Osteocyte (in vitro differentiated cells): ENCODE data around the gene SLC51A. TPM values are rescaled to one million over a fixed set of nuclear protein-coding genes. Genes with fewer than 3 reads are reported as not detected.
A peak's percentile ranks its signal among the peaks of the same experiment; 100 is the strongest.

Source experiments
- DNase-seq: peaks from one replicate; pipeline ENCODE4 v3.0.0; 2021; ENCODE audit warnings: mixed read lengths; ENCODE audit not compliant: unreplicated experiment; ENCODE audit errors: extremely low spot score
- H3K27ac Mint-ChIP-seq: one replicate; pipeline ENCODE4 v1.8.0; 2021; ENCODE audit warnings: mild to moderate bottlenecking, mixed read lengths; ENCODE audit not compliant: unreplicated experiment
- H3K27me3 Mint-ChIP-seq: one replicate; pipeline ENCODE4 v1.8.0; 2021; ENCODE audit warnings: mixed read lengths; ENCODE audit not compliant: unreplicated experiment
- H3K36me3 Mint-ChIP-seq: one replicate; pipeline ENCODE4 v1.8.0; 2021; ENCODE audit warnings: mixed read lengths; ENCODE audit not compliant: unreplicated experiment
- H3K4me1 Mint-ChIP-seq: one replicate; pipeline ENCODE4 v1.8.0; 2021; ENCODE audit warnings: mixed read lengths; ENCODE audit not compliant: unreplicated experiment
- H3K4me3 Mint-ChIP-seq: one replicate; pipeline ENCODE4 v1.8.0; 2021; ENCODE audit warnings: mild to moderate bottlenecking, moderate library complexity, mixed read lengths; ENCODE audit not compliant: unreplicated experiment
- H3K9me3 Mint-ChIP-seq: one replicate; pipeline ENCODE4 v1.8.0; 2021; ENCODE audit warnings: mixed read lengths; ENCODE audit not compliant: unreplicated experiment
- total RNA-seq: library from RNA; stranded (reverse); gene quantifications from 2 replicates; pipeline ENCODE4 v1.2.1, GENCODE V29; 2021
- TF ChIP-seq, protein P1 (sequence below): fragments of 200-600 bp; sonication (generic); IDR thresholded peaks from 2 replicates; pipeline ENCODE4 v1.5.0; 2021; ENCODE audit warnings: antibody characterized with exemption, mild to moderate bottlenecking, moderate library complexity

Gene SLC51A
- total RNA-seq, 1 donor from 2014 or later, result not detected

DNA sequence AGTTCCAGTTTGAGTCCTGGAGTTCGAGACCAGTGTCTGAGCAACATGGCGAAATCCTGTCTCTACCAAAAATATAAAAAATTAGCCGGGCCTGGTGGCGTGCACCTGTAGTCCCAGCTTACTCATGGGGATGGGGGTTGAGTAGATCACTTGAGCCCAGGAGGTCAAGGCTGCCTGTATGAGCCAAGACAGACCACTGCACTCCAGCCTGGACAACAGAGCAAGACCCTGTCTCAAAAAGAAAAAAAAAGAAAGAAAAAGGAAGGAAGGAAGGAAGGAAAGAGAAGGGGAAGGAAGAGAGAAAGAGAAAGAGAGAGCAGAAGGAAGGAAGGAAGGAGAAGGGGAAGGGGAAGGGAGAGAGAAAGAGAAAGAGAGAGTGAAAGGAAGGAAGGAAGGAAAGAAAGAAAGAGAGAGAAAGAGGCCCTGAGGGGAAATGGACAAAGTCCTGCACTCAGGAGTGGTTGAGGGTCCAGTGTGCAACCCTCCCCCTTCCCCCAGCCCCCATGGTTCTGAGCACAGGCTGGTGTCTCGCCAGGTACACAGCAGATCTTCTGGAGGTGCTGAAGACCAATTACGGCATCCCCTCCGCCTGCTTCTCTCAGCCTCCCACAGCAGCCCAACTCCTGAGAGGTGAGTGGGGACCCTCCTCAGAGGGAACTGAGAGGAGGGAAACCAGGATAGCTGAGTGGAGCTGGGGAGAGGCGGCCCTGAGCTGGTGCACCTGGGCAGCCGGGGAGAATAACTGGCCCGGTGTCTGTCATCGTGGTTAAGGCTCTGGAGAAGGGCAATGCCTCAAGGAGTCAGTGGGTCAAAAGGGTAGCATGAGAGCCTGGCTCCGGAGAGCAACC lies 1.2 kb downstream of the SLC51A start:
- Mint-ChIP-seq H3K4me1 (peaks cover 19% of the 10 kb centered on the region), H3K4me3 (peak overlapping the region; percentile 18), H3K9me3 (no peaks in the 10 kb centered on the region), H3K27ac (no peak overlapping the region), H3K27me3 (no peaks in the 10 kb centered on the region), H3K36me3 (no peaks in the 10 kb centered on the region)
- TF ChIP-seq, protein P1, sequence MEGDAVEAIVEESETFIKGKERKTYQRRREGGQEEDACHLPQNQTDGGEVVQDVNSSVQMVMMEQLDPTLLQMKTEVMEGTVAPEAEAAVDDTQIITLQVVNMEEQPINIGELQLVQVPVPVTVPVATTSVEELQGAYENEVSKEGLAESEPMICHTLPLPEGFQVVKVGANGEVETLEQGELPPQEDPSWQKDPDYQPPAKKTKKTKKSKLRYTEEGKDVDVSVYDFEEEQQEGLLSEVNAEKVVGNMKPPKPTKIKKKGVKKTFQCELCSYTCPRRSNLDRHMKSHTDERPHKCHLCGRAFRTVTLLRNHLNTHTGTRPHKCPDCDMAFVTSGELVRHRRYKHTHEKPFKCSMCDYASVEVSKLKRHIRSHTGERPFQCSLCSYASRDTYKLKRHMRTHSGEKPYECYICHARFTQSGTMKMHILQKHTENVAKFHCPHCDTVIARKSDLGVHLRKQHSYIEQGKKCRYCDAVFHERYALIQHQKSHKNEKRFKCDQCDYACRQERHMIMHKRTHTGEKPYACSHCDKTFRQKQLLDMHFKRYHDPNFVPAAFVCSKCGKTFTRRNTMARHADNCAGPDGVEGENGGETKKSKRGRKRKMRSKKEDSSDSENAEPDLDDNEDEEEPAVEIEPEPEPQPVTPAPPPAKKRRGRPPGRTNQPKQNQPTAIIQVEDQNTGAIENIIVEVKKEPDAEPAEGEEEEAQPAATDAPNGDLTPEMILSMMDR, result no peak
- DNase-seq, result no peak

DNA sequence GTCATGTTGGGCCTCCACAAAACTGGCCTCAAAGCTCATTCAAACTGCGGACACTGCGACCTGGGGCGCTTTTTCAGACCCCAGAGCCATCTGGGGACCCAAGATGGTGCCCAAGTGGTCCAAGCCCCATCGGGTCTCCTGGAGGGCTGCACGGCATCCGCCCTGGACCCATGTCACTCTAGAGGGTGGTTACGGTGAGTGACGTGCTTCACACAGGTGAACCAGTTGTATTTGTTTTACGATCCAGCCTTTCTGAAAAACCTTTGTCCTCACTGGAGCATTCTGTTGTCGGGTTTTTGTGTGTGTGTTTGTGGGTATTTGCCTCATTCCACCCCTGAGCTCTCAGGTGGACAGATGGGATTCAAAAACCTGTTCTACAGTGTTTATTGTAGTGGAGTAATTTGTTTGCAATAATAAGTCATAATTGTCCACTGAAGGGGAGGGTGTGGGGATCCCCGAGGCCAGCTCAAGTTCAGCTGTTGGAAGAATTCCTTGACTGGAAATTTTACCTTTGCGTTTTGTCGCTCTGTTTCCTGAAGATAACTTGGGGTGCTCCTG lies 1.9 kb downstream of the SLC51A start:
- Mint-ChIP-seq H3K27me3 (no peaks in the 10 kb centered on the region), H3K36me3 (no peaks in the 10 kb centered on the region), H3K4me3 (no peak overlapping the region), H3K4me1 (peaks cover 19% of the 10 kb centered on the region), H3K9me3 (no peaks in the 10 kb centered on the region), H3K27ac (no peak overlapping the region)
- TF ChIP-seq, protein P1, result no peak
- no peak for DNase-seq

DNA sequence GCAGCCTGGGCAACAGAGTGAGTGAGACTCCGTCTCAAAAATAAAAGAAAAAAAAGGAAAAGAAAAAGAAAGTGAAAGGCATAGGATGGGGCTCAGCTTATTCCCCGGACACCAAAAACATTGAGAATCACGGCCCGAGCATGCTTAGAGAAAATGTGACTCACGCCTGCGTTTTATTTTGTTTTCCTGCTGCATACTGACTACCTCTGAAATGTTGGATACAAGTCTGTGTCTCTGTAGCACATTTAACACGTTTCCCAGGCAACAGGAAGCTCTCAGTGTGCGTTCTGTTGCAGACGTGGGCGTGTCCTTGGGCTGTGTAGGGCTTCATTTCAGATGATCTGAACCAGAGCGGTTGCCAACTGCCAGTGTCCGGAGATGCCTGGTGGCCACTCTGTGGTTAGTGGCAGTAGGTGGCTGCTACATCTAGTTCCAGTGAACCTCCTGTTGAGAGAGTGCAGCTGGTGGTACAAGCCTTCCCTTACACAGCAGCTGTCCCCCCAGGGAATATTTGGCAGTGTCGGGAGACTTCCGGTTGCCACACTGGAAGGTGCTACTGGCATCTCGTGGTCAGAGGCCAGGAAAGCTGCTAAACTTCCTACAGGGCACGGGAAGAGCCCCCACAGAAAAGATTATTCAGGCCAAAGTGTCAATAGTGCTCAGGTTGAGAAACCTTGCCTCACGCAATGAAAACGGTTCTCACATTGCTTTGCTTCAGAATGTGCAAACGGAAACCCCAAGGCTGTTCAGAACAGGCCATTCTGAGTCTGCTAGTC lies 3.0 kb downstream of the SLC51A start:
- H3K4me3 Mint-ChIP-seq, result peak overlapping the region; percentile 60
- H3K4me1 Mint-ChIP-seq, result peaks cover 19% of the 10 kb centered on the region
- H3K27me3 Mint-ChIP-seq, result no peaks in the 10 kb centered on the region
- peak; percentile 89 for DNase-seq
- no peaks in the 10 kb centered on the region for H3K36me3 Mint-ChIP-seq
- H3K9me3 Mint-ChIP-seq, result no peaks in the 10 kb centered on the region
- peak overlapping the region; percentile 95 for H3K27ac Mint-ChIP-seq
- TF ChIP-seq, protein P1, result peak; percentile 21

DNA sequence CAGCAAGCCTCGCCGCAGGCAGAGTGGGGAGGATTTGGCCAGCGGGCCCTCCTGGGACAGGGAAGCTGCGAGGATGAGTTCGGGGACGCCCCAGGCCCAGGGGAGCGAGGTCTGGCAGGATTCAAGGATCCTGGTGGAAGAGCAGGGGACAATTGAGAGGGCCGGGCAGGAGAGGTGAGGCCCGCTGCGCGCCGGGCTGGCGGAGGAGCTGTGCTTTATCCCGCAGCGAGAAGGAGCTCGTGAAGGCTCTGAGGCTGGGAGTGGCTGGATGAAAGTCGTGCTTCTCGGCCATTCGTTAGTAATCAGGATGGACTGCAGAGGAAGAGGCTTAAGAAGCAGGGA lies 3.6 kb downstream of the SLC51A start:
- no peak for DNase-seq
- peak overlapping the region; percentile 95 for H3K27ac Mint-ChIP-seq
- H3K9me3 Mint-ChIP-seq, result no peaks in the 10 kb centered on the region
- TF ChIP-seq, protein P1, result no peak
- peaks cover 19% of the 10 kb centered on the region for H3K4me1 Mint-ChIP-seq
- no peaks in the 10 kb centered on the region for H3K27me3 Mint-ChIP-seq
- H3K4me3 Mint-ChIP-seq, result no peak overlapping the region
- H3K36me3 Mint-ChIP-seq, result no peaks in the 10 kb centered on the region

DNA sequence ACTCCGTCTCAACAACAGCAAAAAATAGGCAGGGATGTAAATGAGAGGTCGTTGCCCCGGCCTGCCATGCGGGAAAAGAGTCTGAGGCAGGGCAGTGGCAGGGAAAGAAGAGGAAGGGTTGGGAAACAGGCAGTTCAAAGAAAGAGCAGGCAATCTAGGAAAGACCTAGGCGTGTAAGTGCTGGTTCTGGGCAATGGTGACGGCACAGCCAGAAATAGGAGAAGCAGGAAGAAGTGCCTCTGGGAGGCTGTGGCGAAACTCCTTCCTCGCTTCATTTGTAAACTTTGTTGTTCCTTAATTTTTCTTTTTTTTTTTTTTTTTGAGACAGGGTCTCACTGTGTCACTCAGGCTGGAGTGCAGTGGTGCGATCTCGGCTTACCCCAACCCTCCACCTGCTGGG lies 4.3 kb downstream of the SLC51A start:
- no peak for DNase-seq
- no peak overlapping the region for H3K4me3 Mint-ChIP-seq
- peaks cover 19% of the 10 kb centered on the region for H3K4me1 Mint-ChIP-seq
- H3K27ac Mint-ChIP-seq, result no peak overlapping the region
- TF ChIP-seq, protein P1, result no peak
- no peaks in the 10 kb centered on the region for H3K27me3 Mint-ChIP-seq
- H3K36me3 Mint-ChIP-seq, result no peaks in the 10 kb centered on the region
- no peaks in the 10 kb centered on the region for H3K9me3 Mint-ChIP-seq
